Measurements from ENCODE around the gene KLHL33.

Gene KLHL33

DNA sequence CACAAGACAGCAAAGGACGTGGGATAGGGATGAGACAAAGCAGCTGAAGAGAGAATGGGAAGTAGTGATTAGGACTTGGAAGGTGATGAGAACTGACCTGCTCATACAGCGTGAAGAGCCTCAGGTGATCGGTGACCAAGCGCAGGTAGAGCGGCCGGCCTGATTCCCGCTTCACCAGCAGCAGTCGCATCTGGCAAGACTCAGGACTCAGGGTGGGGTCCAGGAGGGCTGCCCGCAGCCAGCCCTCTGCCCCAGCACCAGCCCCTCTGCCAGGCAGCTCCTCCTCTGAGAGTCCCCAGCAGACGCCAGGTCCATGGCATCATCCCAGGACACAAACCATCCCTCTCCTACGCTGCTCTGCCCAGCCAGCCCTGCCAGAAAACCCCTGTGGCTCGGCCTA, 53.4 kb downstream of the KLHL33 start:
- H3K27me3 ChIP-seq (ENCODE audit: insufficient read depth, low read length, poor library complexity), result no peaks in the 10 kb centered on the region
- H3K27ac ChIP-seq (ENCODE audit: low read length), result no peak overlapping the region
- H4K20me1 ChIP-seq (ENCODE audit: insufficient read depth, low read length), result no peaks in the 10 kb centered on the region
- no peaks in the 10 kb centered on the region for H3K9me3 ChIP-seq (ENCODE audit: insufficient read depth, low read length, severe bottlenecking)
- DNase-seq (no peak), ATAC-seq (ENCODE audit: insufficient read depth, low read depth) (no peak)
- no peaks in the 10 kb centered on the region for H3K4me1 ChIP-seq (ENCODE audit: insufficient read depth, low read length)
- no peak overlapping the region for H2AFZ ChIP-seq (ENCODE audit: low read depth, low read length)
- H3K4me2 ChIP-seq (ENCODE audit: insufficient read depth, low read length), result no peak overlapping the region
- H3K9ac ChIP-seq (ENCODE audit: low read depth, low read length), result no peak overlapping the region
- H3K36me3 ChIP-seq (ENCODE audit: insufficient read depth, low read length), result peaks cover 87% of the 10 kb centered on the region
- TF ChIP-seq EZH2 (IDR thresholded peaks at IDR 0.05; ENCODE audit: borderline replicate concordance, low read depth, low read length, severe bottlenecking) (no peak), CTCF (IDR thresholded peaks at IDR 0.05; ENCODE audit: borderline replicate concordance, extremely low read depth, low read length, poor library complexity, severe bottlenecking) (no peak)
- H3K79me2 ChIP-seq (ENCODE audit: insufficient read depth, low read length), result no peaks in the 10 kb centered on the region
- no peak overlapping the region for H3K4me3 ChIP-seq (ENCODE audit: low read depth in 1 of 2, low read length in 2 of 2)

- Histone ChIP-seq H3K4me3 (ENCODE audit: low read depth in 1 of 2, low read length in 2 of 2) (no peak overlapping the region), H4K20me1 (ENCODE audit: insufficient read depth, low read length) (no peaks in the 10 kb centered on the region), H3K79me2 (ENCODE audit: insufficient read depth, low read length) (no peaks in the 10 kb centered on the region), H3K36me3 (ENCODE audit: insufficient read depth, low read length) (peaks cover 91% of the 10 kb centered on the region), H2AFZ (ENCODE audit: low read depth, low read length) (no peak overlapping the region), H3K4me1 (ENCODE audit: insufficient read depth, low read length) (no peaks in the 10 kb centered on the region), H3K9ac (ENCODE audit: low read depth, low read length) (no peak overlapping the region), H3K4me2 (ENCODE audit: insufficient read depth, low read length) (no peak overlapping the region), H3K9me3 (ENCODE audit: insufficient read depth, low read length, severe bottlenecking) (no peaks in the 10 kb centered on the region), H3K27ac (ENCODE audit: low read length) (no peak overlapping the region), H3K27me3 (ENCODE audit: insufficient read depth, low read length, poor library complexity) (no peaks in the 10 kb centered on the region)
- DNase-seq (no peak), ATAC-seq (ENCODE audit: insufficient read depth, low read depth) (no peak)
- TF ChIP-seq CTCF (IDR thresholded peaks at IDR 0.05; ENCODE audit: borderline replicate concordance, extremely low read depth, low read length, poor library complexity, severe bottlenecking), result no peak
- TF ChIP-seq EZH2 (IDR thresholded peaks at IDR 0.05; ENCODE audit: borderline replicate concordance, low read depth, low read length, severe bottlenecking), result no peak
These were observed 54.6 kb downstream of the KLHL33 start for GRCh38 chr14:20381341-20381740.

- Histone ChIP-seq H4K20me1 (ENCODE audit: insufficient read depth, low read length) (no peaks in the 10 kb centered on the region), H2AFZ (ENCODE audit: low read depth, low read length) (no peak overlapping the region), H3K36me3 (ENCODE audit: insufficient read depth, low read length) (peaks cover 91% of the 10 kb centered on the region), H3K9ac (ENCODE audit: low read depth, low read length) (no peak overlapping the region), H3K27me3 (ENCODE audit: insufficient read depth, low read length, poor library complexity) (no peaks in the 10 kb centered on the region), H3K4me3 (ENCODE audit: low read depth in 1 of 2, low read length in 2 of 2) (no peak overlapping the region), H3K79me2 (ENCODE audit: insufficient read depth, low read length) (no peaks in the 10 kb centered on the region), H3K4me2 (ENCODE audit: insufficient read depth, low read length) (no peak overlapping the region), H3K9me3 (ENCODE audit: insufficient read depth, low read length, severe bottlenecking) (no peaks in the 10 kb centered on the region), H3K4me1 (ENCODE audit: insufficient read depth, low read length) (no peaks in the 10 kb centered on the region), H3K27ac (ENCODE audit: low read length) (no peak overlapping the region)
- TF ChIP-seq EZH2 (IDR thresholded peaks at IDR 0.05; ENCODE audit: borderline replicate concordance, low read depth, low read length, severe bottlenecking) (no peak), CTCF (IDR thresholded peaks at IDR 0.05; ENCODE audit: borderline replicate concordance, extremely low read depth, low read length, poor library complexity, severe bottlenecking) (no peak)
- DNase-seq (no peak), ATAC-seq (ENCODE audit: insufficient read depth, low read depth) (no peak)
These were observed 55.3 kb downstream of the KLHL33 start for GRCh38 chr14:20380681-20381080.

DNA sequence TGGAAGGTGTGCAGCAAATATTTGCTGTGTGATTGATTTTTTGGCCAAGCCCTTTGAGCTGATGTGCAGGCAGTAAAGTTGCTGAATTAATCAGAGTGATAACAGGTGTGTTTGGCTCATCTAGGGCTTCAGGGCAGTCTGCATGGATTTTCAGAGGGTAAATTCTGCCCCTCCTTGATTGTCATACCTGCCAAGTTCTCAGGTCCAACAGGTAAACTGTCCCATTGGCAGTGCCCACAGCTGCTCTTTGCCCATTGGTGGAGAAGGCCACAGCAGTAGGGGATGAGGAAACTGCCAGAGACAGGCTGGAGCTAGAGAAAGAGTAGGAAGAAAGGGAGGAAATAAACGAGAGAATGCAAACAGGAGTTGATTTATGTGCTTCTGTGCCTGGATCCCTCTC, 56.2 kb downstream of the KLHL33 start:
- peaks cover 90% of the 10 kb centered on the region for H3K36me3 ChIP-seq (ENCODE audit: insufficient read depth, low read length)
- no peak overlapping the region for H3K4me3 ChIP-seq (ENCODE audit: low read depth in 1 of 2, low read length in 2 of 2)
- no peak for TF ChIP-seq CTCF (IDR thresholded peaks at IDR 0.05; ENCODE audit: borderline replicate concordance, extremely low read depth, low read length, poor library complexity, severe bottlenecking)
- no peak for TF ChIP-seq EZH2 (IDR thresholded peaks at IDR 0.05; ENCODE audit: borderline replicate concordance, low read depth, low read length, severe bottlenecking)

More for the DNA sequence above, 56.2 kb downstream of the KLHL33 start:
- Histone ChIP-seq H2AFZ (ENCODE audit: low read depth, low read length) (no peak overlapping the region), H3K9me3 (ENCODE audit: insufficient read depth, low read length, severe bottlenecking) (no peaks in the 10 kb centered on the region), H3K9ac (ENCODE audit: low read depth, low read length) (no peak overlapping the region), H3K4me1 (ENCODE audit: insufficient read depth, low read length) (no peaks in the 10 kb centered on the region), H3K27ac (ENCODE audit: low read length) (no peak overlapping the region), H3K79me2 (ENCODE audit: insufficient read depth, low read length) (no peaks in the 10 kb centered on the region), H3K27me3 (ENCODE audit: insufficient read depth, low read length, poor library complexity) (no peaks in the 10 kb centered on the region), H3K4me2 (ENCODE audit: insufficient read depth, low read length) (no peak overlapping the region), H4K20me1 (ENCODE audit: insufficient read depth, low read length) (no peaks in the 10 kb centered on the region)
- ATAC-seq (ENCODE audit: insufficient read depth, low read depth) (no peak), DNase-seq (no peak)

Data from DND-41 (cell line).